HPDE6-E6E7 (cell line): ENCODE measurements around the gene PLEKHA1.

Experiments
- DNase-seq: peaks from one replicate; pipeline ENCODE4 v3.0.0; 2011; ENCODE audit warnings: missing footprints; ENCODE audit errors: extremely low spot score

Gene PLEKHA1

DNA sequence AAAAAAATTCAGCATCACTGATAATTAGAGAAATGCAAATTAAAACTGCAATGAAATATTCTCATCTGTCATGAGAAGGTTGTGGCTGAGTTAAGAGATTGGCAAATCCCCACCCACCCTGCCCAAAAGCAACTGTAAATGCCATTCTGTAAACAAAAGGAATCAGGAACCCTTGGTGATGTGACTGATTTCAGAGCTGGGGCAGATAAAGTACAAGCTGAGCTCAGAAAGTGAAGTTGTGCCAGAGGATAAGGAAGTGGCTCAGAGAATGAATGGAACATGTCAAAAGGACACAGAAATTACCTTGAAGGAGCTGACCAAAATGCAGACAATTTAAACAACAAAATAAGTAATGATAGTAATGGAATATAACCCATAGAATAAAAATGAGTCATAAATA lies 47.2 kb downstream of the PLEKHA1 start:
- DNase-seq: no peak

GRCh38 chr10:122422266-122422989 lies 47.9 kb downstream of the PLEKHA1 start:
- no peak for DNase-seq

DNA sequence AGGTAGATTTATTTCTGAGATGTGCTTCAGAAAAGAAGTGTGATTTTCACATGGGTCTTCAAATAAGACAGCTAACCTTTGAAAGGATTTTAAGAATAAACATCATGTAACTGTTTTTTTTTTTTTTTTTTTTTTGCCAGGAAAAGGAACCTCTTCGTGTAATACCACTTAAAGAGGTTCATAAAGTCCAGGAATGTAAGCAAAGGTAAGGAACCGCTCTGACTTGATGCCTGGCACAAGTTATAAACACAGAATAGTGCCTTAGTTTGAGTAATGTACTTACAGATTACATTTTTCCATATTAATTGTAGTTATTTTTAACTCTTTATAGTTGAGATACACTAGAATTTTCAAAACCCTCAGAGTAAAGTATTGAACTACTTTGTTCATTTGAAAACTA lies 49.6 kb downstream of the PLEKHA1 start:
- no peak for DNase-seq

DNA sequence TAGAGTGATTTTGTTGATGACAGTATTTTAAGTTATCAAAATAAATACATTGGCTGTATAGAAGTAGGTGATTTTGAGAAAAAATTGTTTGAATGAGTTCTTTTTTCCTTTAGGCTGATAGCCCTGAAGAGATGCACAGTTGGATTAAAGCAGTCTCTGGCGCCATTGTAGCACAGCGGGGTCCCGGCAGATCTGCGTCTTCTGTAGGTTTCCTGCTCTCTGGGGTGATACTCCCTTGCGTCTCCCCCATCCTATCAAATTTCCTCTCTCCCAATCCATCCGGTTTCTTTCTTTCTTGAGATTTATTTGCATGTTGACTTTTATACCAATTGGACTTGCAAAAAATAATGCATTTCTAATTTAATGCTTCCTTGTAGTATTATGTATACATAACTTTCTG lies 52.3 kb downstream of the PLEKHA1 start:
- no peak for DNase-seq

GRCh38 chr10:122427280-122427679 lies 52.8 kb downstream of the PLEKHA1 start:
- DNase-seq: no peak

DNA sequence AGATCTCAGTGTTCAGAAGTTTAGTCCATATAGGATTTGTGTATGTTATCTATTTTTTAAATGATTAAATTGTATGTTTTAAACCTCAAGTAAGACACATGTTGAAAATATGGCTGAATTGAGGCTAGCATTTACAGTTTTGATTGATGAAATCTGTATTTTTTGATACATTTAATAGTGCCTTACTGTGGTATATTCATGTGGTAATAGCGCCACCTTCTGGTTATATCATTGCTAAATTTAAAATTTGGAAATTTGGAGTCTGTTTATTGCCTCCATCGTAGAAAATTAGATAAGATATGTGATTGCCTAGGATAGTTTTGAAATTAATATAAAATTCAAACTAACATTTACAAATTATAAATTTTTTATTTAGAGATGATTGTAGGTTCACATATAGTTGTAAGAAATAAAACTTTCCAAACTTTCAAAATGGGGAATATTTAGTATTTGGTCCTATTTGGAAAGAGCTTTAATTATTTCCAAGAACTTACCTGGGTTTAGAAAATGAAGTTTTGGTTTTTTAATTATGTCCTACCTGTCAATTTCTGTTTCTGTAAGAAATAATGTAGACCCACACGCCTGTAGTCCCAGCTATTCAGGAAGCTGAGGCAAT lies 60.8 kb downstream of the PLEKHA1 start:
- DNase-seq: no peak

DNA sequence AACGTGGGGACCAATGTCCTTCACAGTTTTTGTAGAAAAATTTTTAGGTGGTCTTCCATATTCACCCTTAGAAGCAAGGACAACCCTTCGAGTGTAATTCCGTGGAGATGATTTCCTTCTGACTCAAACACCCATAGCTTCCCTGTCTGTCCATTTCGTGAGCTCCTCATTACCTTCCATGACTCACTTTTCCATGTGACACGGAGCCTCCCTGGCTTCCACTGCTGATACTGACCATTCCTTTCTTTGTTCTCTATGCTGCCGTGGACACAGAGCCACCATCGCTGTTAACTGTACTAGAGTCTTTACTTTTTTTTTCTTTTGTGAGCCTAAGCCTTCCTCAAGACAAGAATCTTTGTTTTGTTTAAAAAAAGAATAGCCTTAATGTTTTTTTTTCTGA lies 67.5 kb downstream of the PLEKHA1 start:
- DNase-seq: peak; percentile 84

GRCh38 chr10:122445469-122445868 lies 71.0 kb downstream of the PLEKHA1 start:
- no peak for DNase-seq

GRCh38 chr10:122445904-122446303 lies 71.4 kb downstream of the PLEKHA1 start:
- no peak for DNase-seq

GRCh38 chr10:122446668-122447423 lies 72.3 kb downstream of the PLEKHA1 start:
- DNase-seq: no peak

GRCh38 chr10:122448600-122448999 lies 74.1 kb downstream of the PLEKHA1 start:
- no peak for DNase-seq

DNA sequence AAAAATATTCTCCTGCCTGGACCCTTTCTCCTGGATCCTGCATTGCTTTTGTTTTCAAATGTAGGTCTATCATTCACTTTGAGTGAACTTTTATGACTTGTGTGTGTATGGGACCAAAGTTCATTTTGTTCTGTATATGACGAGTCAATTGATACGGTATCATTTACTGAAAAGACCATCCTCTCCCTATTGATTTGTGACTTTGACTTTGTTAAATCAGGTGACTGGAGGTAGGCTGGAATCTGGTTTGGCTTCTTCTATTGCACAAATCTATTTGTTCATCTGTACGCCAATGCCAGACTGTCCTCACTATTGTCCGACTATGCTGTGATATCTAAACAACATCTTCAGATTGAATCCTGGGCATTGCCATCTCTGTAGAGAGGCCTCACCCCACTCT lies 74.6 kb downstream of the PLEKHA1 start:
- no peak for DNase-seq

DNA sequence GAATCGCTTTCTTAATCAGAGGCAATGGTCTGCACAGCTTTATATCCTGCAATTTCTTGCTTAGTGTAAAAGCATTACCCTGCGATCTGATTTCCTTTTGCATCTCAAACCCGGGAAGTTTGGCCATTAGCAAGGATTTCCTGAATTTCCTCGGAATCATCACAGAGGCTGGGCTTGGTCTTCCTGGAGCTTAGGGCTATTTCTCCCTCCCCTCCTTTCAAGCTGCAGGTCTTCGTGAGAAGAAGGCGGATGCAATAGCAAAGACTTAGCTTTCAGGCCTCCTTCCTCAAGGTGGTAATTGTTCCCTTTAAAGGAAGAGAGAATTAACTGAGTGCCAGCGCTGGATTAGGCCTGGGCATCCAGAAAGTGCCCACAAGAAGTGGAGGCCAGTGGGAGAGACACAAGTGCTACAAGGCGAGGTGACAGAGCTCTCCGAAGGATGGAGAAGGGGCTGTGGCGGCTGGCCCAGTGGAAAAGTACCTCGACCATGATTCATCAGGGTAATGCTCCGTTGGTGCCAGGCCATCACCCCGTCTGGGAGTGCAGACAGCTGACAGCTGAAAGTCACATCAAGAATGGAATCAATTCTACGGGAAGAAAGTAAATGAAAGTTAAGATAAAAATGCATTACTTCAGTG lies 76.0 kb downstream of the PLEKHA1 start:
- DNase-seq: no peak

- no peak for DNase-seq
Measured at GRCh38 chr10:122454071-122454470, 79.6 kb downstream of the PLEKHA1 start.

- DNase-seq: no peak
Measured at GRCh38 chr10:122454603-122455080, 80.1 kb downstream of the PLEKHA1 start, which contains the start of gene ARMS2. ARMS2 (plus strand) TSS chr10:122454653; CDS start chr10:122454728, 75 bp downstream.

DNA sequence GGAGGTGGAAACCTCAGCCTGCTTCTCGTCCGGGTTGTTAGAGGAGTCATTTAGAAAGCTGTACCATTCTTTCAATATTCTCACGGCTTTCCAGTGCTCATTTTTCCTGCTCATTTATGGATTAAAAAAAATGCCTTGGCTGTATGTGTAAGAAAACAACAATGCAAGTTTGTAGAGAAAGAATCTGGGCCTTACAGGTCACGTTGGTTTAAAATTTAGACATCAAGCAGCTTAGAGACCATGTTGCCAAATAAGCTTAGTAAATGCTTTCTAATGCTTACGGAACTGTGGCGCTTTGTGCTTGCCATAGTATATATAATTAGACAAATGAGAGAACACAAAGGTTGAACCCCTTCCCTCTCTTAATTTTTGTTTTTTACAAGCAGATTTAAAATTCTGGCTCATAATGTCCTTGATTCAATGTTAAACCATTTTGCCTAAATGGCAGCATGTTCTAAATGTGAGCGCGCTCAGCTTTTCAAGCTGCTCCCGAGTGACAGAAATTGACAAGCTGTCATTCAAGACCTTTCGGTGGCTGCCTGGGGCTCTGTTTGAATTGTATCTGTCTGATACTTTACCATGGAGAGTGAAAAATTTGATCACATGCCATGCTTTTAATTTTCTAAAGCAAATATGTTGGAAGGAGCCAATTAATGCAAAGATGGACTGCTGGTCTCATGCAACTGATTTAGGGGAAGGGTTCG lies 81.0 kb downstream of the PLEKHA1 start:
- no peak for DNase-seq

DNA sequence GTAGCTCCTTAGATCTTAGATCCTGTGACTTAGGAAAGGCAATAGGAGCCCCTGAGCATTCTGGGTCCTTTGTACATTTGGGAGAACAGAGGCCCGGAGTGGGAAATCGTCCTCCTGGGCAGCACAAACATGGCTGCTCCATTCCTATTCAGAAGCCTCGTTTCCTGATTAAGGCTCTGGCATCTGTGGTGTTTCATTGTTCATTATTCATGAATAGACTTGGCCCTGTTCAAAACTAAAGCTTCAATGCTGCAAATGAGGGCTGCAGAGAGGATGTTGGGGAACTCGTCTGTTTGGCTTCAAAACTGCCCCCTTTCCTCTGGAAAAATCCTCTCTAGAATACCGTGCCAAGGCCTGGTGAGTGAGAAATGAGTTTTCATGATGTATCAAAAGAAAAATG lies 83.4 kb downstream of the PLEKHA1 start:
- no peak for DNase-seq

DNA sequence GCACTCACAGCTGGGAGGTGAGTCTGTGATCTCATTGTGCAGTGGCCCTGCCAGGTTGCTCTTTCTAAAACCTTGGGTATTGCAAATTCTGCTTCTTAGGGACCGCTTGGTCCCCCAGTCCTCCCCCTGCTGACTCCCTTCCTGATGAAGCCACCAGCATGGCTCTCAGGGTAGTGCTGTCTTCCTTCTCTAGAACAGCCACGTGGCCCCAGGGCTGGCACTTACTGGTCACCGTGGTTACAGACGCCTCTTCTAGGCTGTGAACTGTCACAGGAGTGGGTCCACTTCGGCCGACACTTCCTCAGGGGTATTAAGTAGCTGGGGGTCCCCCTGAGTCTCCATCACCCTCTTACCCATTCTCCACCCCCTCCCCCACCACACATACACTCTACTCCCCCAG lies 84.2 kb downstream of the PLEKHA1 start:
- DNase-seq: no peak

- no peak for DNase-seq
Measured at GRCh38 chr10:122459561-122460273, 85.2 kb downstream of the PLEKHA1 start.

GRCh38 chr10:122460891-122461293 lies 86.4 kb downstream of the PLEKHA1 start:
- DNase-seq: no peak

DNA sequence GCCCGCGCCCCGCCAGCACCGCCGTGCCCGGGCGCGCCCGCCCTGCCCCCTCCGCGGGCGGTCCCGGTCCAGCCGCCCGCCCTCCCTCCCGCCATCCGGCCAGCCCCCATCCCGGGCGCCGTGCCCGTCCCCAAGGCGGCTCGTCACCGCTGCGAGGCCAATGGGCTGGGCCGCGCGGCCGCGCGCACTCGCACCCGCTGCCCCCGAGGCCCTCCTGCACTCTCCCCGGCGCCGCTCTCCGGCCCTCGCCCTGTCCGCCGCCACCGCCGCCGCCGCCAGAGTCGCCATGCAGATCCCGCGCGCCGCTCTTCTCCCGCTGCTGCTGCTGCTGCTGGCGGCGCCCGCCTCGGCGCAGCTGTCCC lies 86.8 kb downstream of the PLEKHA1 start, which contains the start of gene HTRA1:
TSS of gene HTRA1 (plus strand) at position 187 of the 362 bp plus-strand sequence. CDS start at position 287, 100 bp downstream.
- peak; percentile 51 for DNase-seq
